Choroid plexus epithelial cell (primary cell): ENCODE results near the gene SMIM31.

Source experiments
- DNase-seq: peaks from one replicate; pipeline ENCODE4 v3.0.0-alpha.2; 2010; ENCODE audit warnings: low read depth
- H3K4me3 ChIP-seq: 2 replicates; pipeline ENCODE4 v1.5.1; 2011; ENCODE audit warnings: low read depth, mild to moderate bottlenecking, control low read depth, low read length, moderate library complexity
- CTCF ChIP-seq: conservative IDR thresholded peaks from 2 replicates; pipeline ENCODE4 v1.5.1; 2011; ENCODE audit warnings: low read depth, mild to moderate bottlenecking, control low read depth, inconsistent platforms, low read length, moderate library complexity

The SMIM31 gene

GRCh38 chr4:164779811-164780216, 25.9 kb downstream of the SMIM31 start:
- peak; percentile 72 for DNase-seq
- peak; percentile 98 for TF ChIP-seq CTCF
- H3K4me3 ChIP-seq = no peak overlapping the region

DNA sequence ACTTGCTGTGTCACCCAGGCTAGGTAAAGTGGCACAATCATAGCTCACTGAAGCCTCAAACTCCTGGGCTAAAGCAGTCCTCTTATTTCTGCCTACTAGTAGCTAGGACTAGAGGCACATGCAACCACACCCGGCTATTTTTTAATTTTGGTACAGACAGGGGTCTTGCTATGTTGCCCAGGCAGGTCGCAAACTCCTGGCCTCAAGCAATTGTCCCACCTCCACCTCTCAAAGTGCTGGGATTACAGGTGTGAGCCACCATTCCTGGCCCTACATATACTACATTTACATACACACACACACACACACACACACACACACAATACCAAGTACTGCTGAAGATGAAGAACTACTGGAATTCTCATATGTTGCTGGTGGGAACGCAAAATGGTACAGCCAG, 26.9 kb downstream of the SMIM31 start:
- no peak overlapping the region for H3K4me3 ChIP-seq
- no peak for TF ChIP-seq CTCF
- DNase-seq = no peak

DNA sequence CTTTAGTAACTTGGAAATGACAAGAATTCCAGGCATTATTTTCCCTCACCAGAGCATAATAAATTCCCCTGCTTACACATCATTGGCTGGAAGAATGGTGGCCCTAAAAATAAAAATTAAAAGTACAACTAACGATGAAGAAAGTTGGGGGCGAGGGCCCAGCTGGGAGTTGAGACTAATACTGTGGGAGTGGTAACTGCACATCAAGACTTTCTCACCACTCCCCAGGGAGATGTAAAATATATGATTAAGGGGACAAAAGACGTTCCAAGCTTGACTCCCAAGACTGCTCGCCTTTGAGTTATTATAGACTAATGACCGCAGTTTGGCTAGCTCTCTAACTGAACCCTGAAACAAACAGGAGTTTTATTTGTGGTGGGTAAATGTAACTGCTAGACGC, 30.0 kb downstream of the SMIM31 start:
- no peak for DNase-seq
- H3K4me3 ChIP-seq = no peak overlapping the region
- no peak for TF ChIP-seq CTCF

DNA sequence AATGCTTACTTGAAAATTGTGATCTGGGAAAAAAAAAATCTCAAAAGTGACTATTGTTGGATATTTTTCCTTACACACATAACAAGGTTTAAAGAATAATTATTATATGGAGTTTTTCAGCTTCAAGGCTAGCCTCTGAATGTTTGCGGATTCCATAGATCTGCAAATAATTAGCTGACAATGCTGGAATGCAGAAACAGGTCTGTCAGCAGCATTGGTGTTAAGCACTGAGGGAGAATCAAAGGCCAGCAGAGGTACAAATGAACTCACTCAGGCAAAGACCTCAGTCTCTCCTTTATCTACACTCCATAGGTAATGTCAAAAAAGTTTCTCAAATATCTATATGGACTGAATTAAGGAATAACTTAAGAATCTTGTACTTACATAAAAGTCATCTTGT, 35.1 kb downstream of the SMIM31 start:
- no peak overlapping the region for H3K4me3 ChIP-seq
- DNase-seq = no peak
- no peak for TF ChIP-seq CTCF

GRCh38 chr4:164790249-164790648, 36.3 kb downstream of the SMIM31 start:
- TF ChIP-seq CTCF = no peak
- DNase-seq = no peak

GRCh38 chr4:164799410-164799809, 45.5 kb downstream of the SMIM31 start:
- DNase-seq = no peak

More at GRCh38 chr4:164790249-164790648, 36.3 kb downstream of the SMIM31 start:
- no peak overlapping the region for H3K4me3 ChIP-seq

More at GRCh38 chr4:164799410-164799809, 45.5 kb downstream of the SMIM31 start:
- no peak overlapping the region for H3K4me3 ChIP-seq
- TF ChIP-seq CTCF = no peak
